Measurements from ENCODE around the gene TMEM126A.

Gene TMEM126A

GRCh38 chr11:85695546-85695945 is 47.8 kb downstream of the TMEM126A start:
- no peak for DNase-seq (ENCODE audit: low spot score)

GRCh38 chr11:85697747-85698146 is 50.0 kb downstream of the TMEM126A start:
- no peak for DNase-seq (ENCODE audit: low spot score)

GRCh38 chr11:85698195-85698594 is 50.4 kb downstream of the TMEM126A start:
- DNase-seq (ENCODE audit: low spot score) = no peak

- peak; percentile 20 for DNase-seq (ENCODE audit: low spot score)
Observed at GRCh38 chr11:85699957-85700741, 52.4 kb downstream of the TMEM126A start.

GRCh38 chr11:85704967-85705366 is 57.2 kb downstream of the TMEM126A start:
- no peak for DNase-seq (ENCODE audit: low spot score)

- DNase-seq (ENCODE audit: low spot score) = no peak
Observed at GRCh38 chr11:85705800-85706199, 58.0 kb downstream of the TMEM126A start.

All from CD4-positive, alpha-beta T cell treated with Interleukin-6 at 100 ng/mL for 8 hours (primary cell).